Adrenal gland (tissue), 12 donors: ENCODE measurements around the gene GPR152. TPM values are rescaled to one million over a fixed set of nuclear protein-coding genes. Genes with fewer than 3 reads are reported as not detected.
A peak's percentile ranks its signal among the peaks of the same experiment; 100 is the strongest.
"Not testable (repeated sequence)": the region's sequence is repeated elsewhere in the genome, so short reads cannot be mapped to it uniquely, and the experiment has no call there.

Source experiments
- DNase-seq, 7 donors: peaks; one replicate each; pipeline ENCODE4 v3.0.0-alpha.2; 2019 to 2020
- H3K27ac ChIP-seq, 5 donors: fragments of 200-600 bp; sonication (generic) in 4 of 5; 1 replicate in 3 of 5; 2 replicates in 2 of 5; pipeline versions ENCODE4 v1.5.1 to v1.8.0; 2016 to 2020; ENCODE audit warnings: mild to moderate bottlenecking in 1 of 5
- H3K27me3 ChIP-seq: fragments of 200-600 bp; 2 replicates; pipeline ENCODE4 v1.8.0; 2021
- H3K36me3 ChIP-seq, 2 donors: fragments of 200-600 bp; replicated peaks in 1 of 2; 1 replicate in 1 of 2; 2 replicates in 1 of 2; pipeline versions ENCODE4 v1.5.1 to v1.8.0; 2018 to 2022
- H3K4me1 ChIP-seq, 2 donors: fragments of 200-600 bp; replicated peaks in 1 of 2; 1 replicate in 1 of 2; 2 replicates in 1 of 2; pipeline versions ENCODE4 v1.5.1 to v1.8.0; 2018 to 2021
- H3K4me3 ChIP-seq, 4 donors: fragments of 200-600 bp; sonication (generic) in 3 of 4; one replicate each; pipeline ENCODE4 v1.5.1; 2016 to 2018
- H3K9me3 ChIP-seq, 3 donors: fragments of 200-600 bp; sonication (generic) in 1 of 3; replicated peaks in 1 of 3; 1 replicate in 2 of 3; 2 replicates in 1 of 3; pipeline versions ENCODE4 v1.5.1 to v1.8.0; 2016 to 2021
- CTCF ChIP-seq, 6 experiments: fragments of 450-650 bp in 4 of 6; fragments of 200-600 bp in 2 of 6; sonication (generic) in 1 of 6; IDR thresholded peaks; 1 replicate in 5 of 6; 2 replicates in 1 of 6; pipeline versions ENCODE4 v1.5.1 to v1.8.0; 2016 to 2021; ENCODE audit warnings: antibody characterized with exemption in 6 of 6, mild to moderate bottlenecking in 2 of 6, moderate library complexity in 1 of 6
- POLR2A ChIP-seq, 2 donors: fragments of 450-650 bp; IDR thresholded peaks; one replicate each; pipeline ENCODE4 v1.6.1; 2017; ENCODE audit warnings: antibody characterized with exemption in 2 of 2, mild to moderate bottlenecking in 2 of 2, moderate library complexity in 1 of 2
- WGBS, 4 donors: extraction: QIAGEN DNeasy Blood & Tissue Kit in 2 of 4; methylation state at CpG; one replicate each; pipeline versions ENCODE4 v1.1.5 to v1.1.7; 2013 to 2017; 5-methylcytosine and 5-hydroxymethylcytosine counted together
- intact Hi-C, 2 donors: fragments of 100-400 bp; cut with DNase I; formaldehyde crosslinking; loops; one replicate each; pipeline versions ENCODE4 v1.14.1 to v1.15.0; 2022 to 2023
- microRNA-seq, 3 donors: library from miRNA; unstranded; fragments of <30 nt; microRNA quantifications; one replicate each; pipeline ENCODE4, GENCODE V29; 2017 to 2020
- polyA plus RNA-seq, 3 donors: library from polyadenylated mRNA; stranded (reverse); fragments of 200-250 nt in 2 of 3; fragments of 350-450 nt in 1 of 3; fragmentation: Illumina TruSeq in 1 of 3; extraction: RNeasy Lipid Tissue Mini Kit (QIAGEN cat#74804) in 1 of 3; gene quantifications; one replicate each; pipeline ENCODE4 v1.2.3, GENCODE V29; 2013 to 2014
- small RNA-seq, 2 donors: library from RNA; depleted of rRNA; stranded (forward); fragments of <200 nt; gene quantifications; one replicate each; pipeline ENCODE3, GENCODE V24; 2016
- total RNA-seq, 9 donors: library from RNA; depleted of rRNA in 4 of 9; stranded (reverse); fragments of >200 nt in 4 of 9; fragments of 120-200 nt in 1 of 9; fragmentation: NEBNext Ultra II Directional in 1 of 9; extraction: Animal tissue kit (Norgen Biotek cat#: 25700) in 1 of 9; gene quantifications; one replicate each; pipeline versions ENCODE4 v1.1.0 to v1.2.4, GENCODE V29; 2013 to 2023
- donor health status: healthy with polysubstance abuse.
- donor health status: Bipolar disorder and iron deficiency.
- donor health status: DM: yes; HTN: yes; CAD: no.
- donor health status: DM: no; HTN: no; CAD: no.
- donor health status: DM: no; HTN: no; CAD: no.
- donor health status: DM: yes; HTN: yes; CAD: no.

The GPR152 gene
- total and polyA plus RNA-seq, 12 donors: 0.18 TPM; not detected in 11

GRCh38 chr11:67402192-67402839, 50.2 kb downstream of the GPR152 start:
- intact Hi-C loops, H3K9me3 ChIP-seq, H3K27me3 ChIP-seq: not testable (repeated sequence)
- 50 to 55% (median 51%) methylated on average over 19 of the region's 19 CpGs for WGBS, 4 donors
- TF ChIP-seq CTCF (IDR thresholded peaks at IDR 0.05): peak in 1 of 6 experiments; percentile 10
- Histone ChIP-seq H3K36me3 (peaks cover 0 to 24% of the 10 kb centered on the region in 2 donors), H3K4me3 (peak overlapping the region in 1 of 4 donors; percentile 99), H3K27ac (peak overlapping the region in 3 of 5 donors; percentile 36 to 99 (median 88)), H3K4me1 (peaks cover 19 to 41% of the 10 kb centered on the region in 2 donors)
- peak in 1 of 7 donors; percentile 45 for DNase-seq

DNA sequence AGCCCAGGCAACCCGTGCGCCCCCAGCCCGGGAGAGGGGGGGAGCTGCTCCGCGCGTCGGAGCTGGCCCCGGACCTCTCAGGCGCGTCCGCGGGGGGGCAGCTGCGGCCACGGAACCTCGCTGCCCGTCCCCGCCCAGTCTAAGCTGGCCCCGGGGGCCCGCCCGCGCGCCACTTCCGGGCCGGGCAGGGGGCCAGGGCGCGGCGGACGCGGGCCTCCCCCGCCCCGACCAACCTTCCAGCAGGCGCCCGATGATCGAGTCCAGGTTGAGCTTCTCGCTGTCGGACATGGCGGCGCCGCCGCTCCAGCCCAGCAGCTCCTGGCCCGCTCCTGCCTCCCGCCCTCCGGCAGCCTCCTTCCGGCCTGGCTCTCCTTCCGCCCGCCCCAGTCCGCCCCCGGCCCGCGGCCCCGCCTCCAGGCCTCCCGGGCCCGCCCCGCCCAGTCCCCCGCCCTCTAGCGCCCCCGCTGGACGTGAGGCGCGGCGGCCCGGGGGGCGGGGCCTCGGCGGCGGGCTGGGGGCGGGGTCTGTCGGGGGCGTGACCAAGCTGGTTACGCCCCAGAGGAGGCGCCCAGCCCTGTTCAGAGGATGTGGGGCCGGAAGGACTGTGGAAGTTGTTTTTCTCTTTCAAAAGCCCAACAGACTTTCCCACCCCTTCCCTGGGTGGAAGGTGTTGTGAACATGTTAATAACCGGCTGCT, 50.9 kb downstream of the GPR152 start, which contains the start of gene PPP1CA:
PPP1CA (minus strand) TSS at position 364 of the 697 bp plus-strand sequence; CDS start at position 288, 76 bp downstream.
- peaks cover 0 to 25% of the 10 kb centered on the region in 2 donors for H3K36me3 ChIP-seq
- DNase-seq: peak; percentile 90 to 94 (median 91)
- peak within 1 kb of the TSS; percentile 60 to 99 (median 88) for H3K27ac ChIP-seq
- H3K27me3 ChIP-seq: no peaks in the 10 kb centered on the region
- TF ChIP-seq CTCF (IDR thresholded peaks at IDR 0.05): peak in 3 of 6 experiments; percentile 15 to 65 (median 34)
- peak; percentile 57 to 76 for TF ChIP-seq POLR2A (IDR thresholded peaks at IDR 0.05)
- H3K9me3 ChIP-seq: no peaks in the 10 kb centered on the region
- 0 to 1% (median 1%) methylated on average over 2 to 73 of the region's 73 CpGs for WGBS, 4 donors
- H3K4me1 ChIP-seq: peaks cover 20 to 47% of the 10 kb centered on the region in 2 donors
- peak within 1 kb of the TSS; percentile 66 to 99 (median 78) for H3K4me3 ChIP-seq
- intact Hi-C loops: no loop called here

Small RNA genes within 50 kb of the gene (microRNA-seq; reads per million reads assigned to microRNA genes)
- gene MIR6752: 0 to 0.85 (median 0.76) reads per million in 3 donors

Small RNA genes within 50 kb of the gene (small RNA-seq; reads per million reads assigned to genes)
- 0 reads per million in 2 donors for gene MIR6752

Other genes starting within 250 kb of the GPR152 start
- gene GRK2, start 186.3 kb downstream of the GPR152 start, total RNA-seq: 10 to 100 TPM; 32.2 to 73.7 (median 59.0) TPM
- 100 to 1,000 TPM in 1 of 3 donors, 10 to 100 TPM in 2; 26.4 to 159 (median 71.3) TPM for gene GRK2, start 186.3 kb downstream of the GPR152 start, polyA plus RNA-seq
- 10 to 100 TPM in 8 of 9 donors, 1 to 10 TPM in 1; 9.2 to 52.9 (median 38.6) TPM for gene ANKRD13D, start 163.4 kb downstream of the GPR152 start, total RNA-seq
- 100 to 1,000 TPM in 1 of 3 donors, 10 to 100 TPM in 1, 1 to 10 TPM in 1; 8.7 to 205 (median 99.8) TPM for gene ANKRD13D, start 163.4 kb downstream of the GPR152 start, polyA plus RNA-seq
- gene SSH3, start 149.2 kb downstream of the GPR152 start, total RNA-seq: 10 to 100 TPM in 8 of 9 donors, 1 to 10 TPM in 1; 5.7 to 31.2 (median 25.0) TPM
- gene SSH3, start 149.2 kb downstream of the GPR152 start, polyA plus RNA-seq: 10 to 100 TPM in 2 of 3 donors, 1 to 10 TPM in 1; 4.2 to 35.2 (median 21.8) TPM
- 100 to 1,000 TPM in 4 of 9 donors, 10 to 100 TPM in 5; 60.5 to 166 (median 89.8) TPM for gene POLD4, start 99.2 kb downstream of the GPR152 start, total RNA-seq
- 100 to 1,000 TPM in 2 of 3 donors, 10 to 100 TPM in 1; 13.0 to 130 (median 110) TPM for gene POLD4, start 99.2 kb downstream of the GPR152 start, polyA plus RNA-seq
- gene CLCF1, start 79.1 kb downstream of the GPR152 start, total RNA-seq: 10 to 100 TPM in 1 of 9 donors, 1 to 10 TPM in 5, under 1 TPM in 3; 0.17 to 11.7 (median 2.9) TPM
- gene CLCF1, start 79.1 kb downstream of the GPR152 start, polyA plus RNA-seq: 10 to 100 TPM in 1 of 3 donors, 1 to 10 TPM in 2; 2.8 to 16.1 (median 5.6) TPM
- 10 to 100 TPM in 7 of 9 donors, 1 to 10 TPM in 2; 7.6 to 29.0 (median 13.1) TPM for gene RAD9A, start 60.7 kb downstream of the GPR152 start, total RNA-seq
- 10 to 100 TPM in 2 of 3 donors, 1 to 10 TPM in 1; 5.4 to 57.7 (median 36.2) TPM for gene RAD9A, start 60.7 kb downstream of the GPR152 start, polyA plus RNA-seq
- gene PPP1CA, start 50.9 kb downstream of the GPR152 start, total RNA-seq: 100 to 1,000 TPM; 126 to 289 (median 168) TPM
- gene PPP1CA, start 50.9 kb downstream of the GPR152 start, polyA plus RNA-seq: 100 to 1,000 TPM; 105 to 140 (median 116) TPM
- 1 to 10 TPM in 6 of 9 donors, under 1 TPM in 2, not detected in 1; 0.28 to 9.1 (median 3.6) TPM for gene TBC1D10C, start 48.6 kb downstream of the GPR152 start, total RNA-seq
- 10 to 100 TPM in 1 of 3 donors, 1 to 10 TPM in 1, under 1 TPM in 1; 0.35 to 16.5 (median 4.6) TPM for gene TBC1D10C, start 48.6 kb downstream of the GPR152 start, polyA plus RNA-seq
- gene CARNS1, start 37.1 kb downstream of the GPR152 start, total RNA-seq: under 1 TPM in 8 of 9 donors, not detected in 1; 0.10 to 0.80 (median 0.30) TPM
- under 1 TPM; 0.37 to 0.56 (median 0.51) TPM for gene CARNS1, start 37.1 kb downstream of the GPR152 start, polyA plus RNA-seq
- gene RPS6KB2, start 24.2 kb downstream of the GPR152 start, total RNA-seq: 10 to 100 TPM; 37.4 to 96.6 (median 47.0) TPM
- 100 to 1,000 TPM in 1 of 3 donors, 10 to 100 TPM in 2; 36.6 to 111 (median 78.6) TPM for gene RPS6KB2, start 24.2 kb downstream of the GPR152 start, polyA plus RNA-seq
- 1 to 10 TPM; 1.2 to 7.5 (median 3.9) TPM for gene PTPRCAP, start 15.0 kb downstream of the GPR152 start, total RNA-seq
- gene PTPRCAP, start 15.0 kb downstream of the GPR152 start, polyA plus RNA-seq: 10 to 100 TPM in 1 of 3 donors, 1 to 10 TPM in 1, under 1 TPM in 1; 0.57 to 13.4 (median 8.0) TPM
- 100 to 1,000 TPM in 5 of 9 donors, 10 to 100 TPM in 4; 65.1 to 142 (median 102) TPM for gene CORO1B, start 9.3 kb downstream of the GPR152 start, total RNA-seq
- gene CORO1B, start 9.3 kb downstream of the GPR152 start, polyA plus RNA-seq: 100 to 1,000 TPM in 2 of 3 donors, 10 to 100 TPM in 1; 28.9 to 159 (median 141) TPM
- 1 to 10 TPM in 5 of 9 donors, under 1 TPM in 3, not detected in 1; 0.28 to 3.8 (median 1.5) TPM for gene CABP4, start 2.6 kb upstream of the GPR152 start, total RNA-seq
- 1 to 10 TPM in 2 of 3 donors, under 1 TPM in 1; 0.31 to 2.1 (median 1.1) TPM for gene CABP4, start 2.6 kb upstream of the GPR152 start, polyA plus RNA-seq
- 100 to 1,000 TPM in 3 of 9 donors, 10 to 100 TPM in 6; 32.3 to 257 (median 96.8) TPM for gene TMEM134, start 16.5 kb upstream of the GPR152 start, total RNA-seq
- gene TMEM134, start 16.5 kb upstream of the GPR152 start, polyA plus RNA-seq: 100 to 1,000 TPM in 2 of 3 donors, 10 to 100 TPM in 1; 15.5 to 103 (median 102) TPM
- gene AIP, start 30.3 kb upstream of the GPR152 start, total RNA-seq: 100 to 1,000 TPM in 2 of 9 donors, 10 to 100 TPM in 7; 62.0 to 114 (median 74.1) TPM
- gene AIP, start 30.3 kb upstream of the GPR152 start, polyA plus RNA-seq: 100 to 1,000 TPM in 2 of 3 donors, 10 to 100 TPM in 1; 35.3 to 152 (median 119) TPM
- gene PITPNM1, start 52.6 kb upstream of the GPR152 start, total RNA-seq: 100 to 1,000 TPM in 1 of 9 donors, 10 to 100 TPM in 8; 16.4 to 146 (median 45.1) TPM
- gene PITPNM1, start 52.6 kb upstream of the GPR152 start, polyA plus RNA-seq: 10 to 100 TPM; 42.6 to 70.9 (median 62.1) TPM
- 100 to 1,000 TPM in 1 of 9 donors, 10 to 100 TPM in 8; 34.0 to 218 (median 50.4) TPM for gene CDK2AP2, start 55.4 kb upstream of the GPR152 start, total RNA-seq
- 100 to 1,000 TPM in 1 of 3 donors, 10 to 100 TPM in 2; 55.4 to 110 (median 85.6) TPM for gene CDK2AP2, start 55.4 kb upstream of the GPR152 start, polyA plus RNA-seq
- not detected for gene CABP2, start 70.7 kb upstream of the GPR152 start, total RNA-seq
- not detected for gene CABP2, start 70.7 kb upstream of the GPR152 start, polyA plus RNA-seq
- gene GSTP1, start 131.1 kb upstream of the GPR152 start, total RNA-seq: 1,000 to 10,000 TPM in 1 of 9 donors, 100 to 1,000 TPM in 8; 332 to 1,325 (median 444) TPM
- gene GSTP1, start 131.1 kb upstream of the GPR152 start, polyA plus RNA-seq: 100 to 1,000 TPM; 267 to 762 (median 466) TPM
- 100 to 1,000 TPM; 176 to 439 (median 297) TPM for gene NDUFV1, start 154.2 kb upstream of the GPR152 start, total RNA-seq
- 100 to 1,000 TPM in 2 of 3 donors, 10 to 100 TPM in 1; 84.2 to 231 (median 227) TPM for gene NDUFV1, start 154.2 kb upstream of the GPR152 start, polyA plus RNA-seq
- 10 to 100 TPM in 2 of 9 donors, 1 to 10 TPM in 7; 2.4 to 40.6 (median 7.2) TPM for gene NUDT8, start 177.2 kb upstream of the GPR152 start, total RNA-seq
- gene NUDT8, start 177.2 kb upstream of the GPR152 start, polyA plus RNA-seq: 10 to 100 TPM in 1 of 3 donors, 1 to 10 TPM in 2; 1.9 to 14.0 (median 8.0) TPM
- gene TBX10, start 187.0 kb upstream of the GPR152 start, total RNA-seq: not detected
- not detected for gene TBX10, start 187.0 kb upstream of the GPR152 start, polyA plus RNA-seq
- gene ACY3, start 198.0 kb upstream of the GPR152 start, total RNA-seq: under 1 TPM in 1 of 9 donors, not detected in 8; 0.06 TPM
- gene ACY3, start 198.0 kb upstream of the GPR152 start, polyA plus RNA-seq: under 1 TPM in 1 of 3 donors, not detected in 2; 0.32 TPM
- gene ALDH3B2, start 221.9 kb upstream of the GPR152 start, total RNA-seq: not detected
- gene ALDH3B2, start 221.9 kb upstream of the GPR152 start, polyA plus RNA-seq: under 1 TPM in 1 of 3 donors, not detected in 2; 0.10 TPM